H1 (cell line): ENCODE results near the gene SMIM23. TPM values are rescaled to one million over a fixed set of nuclear protein-coding genes. Genes with fewer than 3 reads are reported as not detected.

Source experiments
- CTCF ChIA-PET: fragments of 300-600 bp; sonication (Branson Sonifier 250); formaldehyde crosslinking; loops from one replicate; lab custom pipeline; 2021; ENCODE audit not compliant: partially characterized antibody; lab: Charles Lee
- POLR2A ChIA-PET: fragments of 300-600 bp; sonication (Branson Sonifier 250); formaldehyde crosslinking; loops from one replicate; lab custom pipeline; 2021; ENCODE audit warnings: inconsistent platforms; ENCODE audit not compliant: partially characterized antibody; lab: Charles Lee
- DNase-seq, 2 experiments: peaks; one replicate each; pipeline versions ENCODE4 v3.0.0 to v3.0.0-alpha.2; 2010 to 2022; ENCODE audit warnings: low spot score in 2 of 2, low read depth in 1 of 2, mixed read lengths in 1 of 2
- FAIRE-seq: peaks from 2 replicates; lab custom pipeline; 2011; peaks lifted over from hg19 to GRCh38; lab: Jason Lieb, UNC
- H2AFZ ChIP-seq: 2 replicates; pipeline ENCODE4 v1.8.1; 2012; ENCODE audit warnings: low read length, inconsistent platforms
- H2AK5ac ChIP-seq: 2 replicates; pipeline ENCODE4 v1.6.1; 2013; ENCODE audit warnings: low read depth, low read length
- H2BK120ac ChIP-seq: replicated peaks from 2 replicates; pipeline ENCODE3; 2013; ENCODE audit warnings: low read depth, low read length, inconsistent platforms
- H2BK12ac ChIP-seq: 2 replicates; pipeline ENCODE4 v1.6.1; 2013; ENCODE audit warnings: low read depth, low read length
- H2BK15ac ChIP-seq: 2 replicates; pipeline ENCODE4 v1.6.1; 2013; ENCODE audit warnings: low read length
- H2BK20ac ChIP-seq: 2 replicates; pipeline ENCODE4 v1.6.1; 2013; ENCODE audit warnings: low read length
- H2BK5ac ChIP-seq: 2 replicates; pipeline ENCODE4 v1.6.1; 2013; ENCODE audit warnings: low read depth, low read length
- H3K14ac ChIP-seq: 2 replicates; pipeline ENCODE4 v1.6.1; 2013; ENCODE audit warnings: inconsistent platforms; ENCODE audit not compliant: insufficient read length
- H3K18ac ChIP-seq: 2 replicates; pipeline ENCODE4 v1.6.1; 2013; ENCODE audit warnings: low read length; ENCODE audit errors: extremely low read depth
- H3K23ac ChIP-seq: 2 replicates; pipeline ENCODE4 v1.6.1; 2013; ENCODE audit warnings: inconsistent platforms; ENCODE audit not compliant: insufficient read length
- H3K23me2 ChIP-seq: 2 replicates; pipeline ENCODE4 v1.6.1; 2013; ENCODE audit warnings: low read depth, low read length
- H3K27ac ChIP-seq: 2 replicates; pipeline ENCODE4 v1.6.1; 2011; ENCODE audit warnings: low read depth, low read length, inconsistent platforms
- H3K27me3 ChIP-seq, 4 experiments: replicated peaks in 1 of 4; 1 replicate in 1 of 4; 2 replicates in 3 of 4; pipeline versions ENCODE4 v1.6.1 to v1.8.1; 2011 to 2013; ENCODE audit warnings: low read length in 3 of 4, mild to moderate bottlenecking in 3 of 4, inconsistent platforms in 2 of 4, mixed read lengths in 2 of 4, moderate library complexity in 1 of 4; ENCODE audit not compliant: control insufficient read depth in 3 of 4, insufficient read depth in 3 of 4; ENCODE audit errors: extremely low read depth in 1 of 4
- H3K36me3 ChIP-seq, 4 experiments: 2 replicates each; pipeline versions ENCODE4 v1.6.1 to v1.8.1; 2011 to 2013; ENCODE audit warnings: mild to moderate bottlenecking in 4 of 4, low read length in 3 of 4, moderate library complexity in 2 of 4, control low read depth in 1 of 4, inconsistent platforms in 1 of 4; ENCODE audit not compliant: insufficient read depth in 4 of 4, control insufficient read depth in 2 of 4
- H3K4ac ChIP-seq: replicated peaks from 2 replicates; pipeline ENCODE3; 2013; ENCODE audit warnings: low read length, low read depth, mixed read lengths, inconsistent platforms; ENCODE audit not compliant: insufficient read length
- H3K4me1 ChIP-seq, 4 experiments: replicated peaks in 1 of 4; 1 replicate in 1 of 4; 2 replicates in 3 of 4; pipeline versions ENCODE4 v1.6.1 to v1.8.1; 2011 to 2013; ENCODE audit warnings: low read length in 3 of 4, inconsistent platforms in 2 of 4, mixed read lengths in 1 of 4; ENCODE audit not compliant: insufficient read depth in 4 of 4, control insufficient read depth in 3 of 4
- H3K4me2 ChIP-seq, 2 experiments: 2 replicates each; pipeline versions ENCODE4 v1.6.1 to v1.8.1; 2011 to 2013; ENCODE audit warnings: low read depth in 2 of 2, low read length in 2 of 2, control low read depth in 1 of 2, inconsistent platforms in 1 of 2, mild to moderate bottlenecking in 1 of 2; ENCODE audit not compliant: insufficient read depth in 1 of 2
- H3K4me3 ChIP-seq, 4 experiments: fragments of 200-600, 300-600 bp in 1 of 4; sonication (generic), shearing (Covaris generic), sonication (Bioruptor Twin) in 1 of 4; 2 replicates each; pipeline versions ENCODE4 v1.5.1 to v1.8.1; 2011 to 2016; ENCODE audit warnings: low read length in 4 of 4, low read depth in 3 of 4, control low read depth in 2 of 4, inconsistent platforms in 2 of 4, mild to moderate bottlenecking in 2 of 4, mixed read lengths in 1 of 4, moderate library complexity in 1 of 4; ENCODE audit not compliant: insufficient read depth in 2 of 4; ENCODE audit errors: extremely low read depth in 1 of 4
- H3K56ac ChIP-seq: replicated peaks from 2 replicates; pipeline ENCODE3; 2013; ENCODE audit warnings: low read depth, mild to moderate bottlenecking, mixed read lengths, low read length, inconsistent platforms; ENCODE audit not compliant: insufficient read length
- H3K79me1 ChIP-seq: 2 replicates; pipeline ENCODE4 v1.6.1; 2013; ENCODE audit warnings: low read depth, low read length, control low read depth
- H3K79me2 ChIP-seq, 2 experiments: 2 replicates each; pipeline versions ENCODE4 v1.6.1 to v1.8.1; 2012 to 2013; ENCODE audit warnings: low read length in 2 of 2, mild to moderate bottlenecking in 2 of 2, inconsistent platforms in 1 of 2; ENCODE audit not compliant: insufficient read depth in 2 of 2, control insufficient read depth in 1 of 2
- H3K9ac ChIP-seq, 4 experiments: replicated peaks in 1 of 4; 1 replicate in 1 of 4; 2 replicates in 3 of 4; pipeline versions ENCODE4 v1.6.1 to v1.8.1; 2011 to 2013; ENCODE audit warnings: low read depth in 3 of 4, low read length in 3 of 4, control low read depth in 2 of 4, mild to moderate bottlenecking in 2 of 4, moderate library complexity in 2 of 4, inconsistent platforms in 1 of 4; ENCODE audit errors: extremely low read depth in 1 of 4
- H3K9me3 ChIP-seq, 2 experiments: 2 replicates each; pipeline versions ENCODE4 v1.6.1 to v1.8.1; 2012 to 2013; ENCODE audit warnings: mild to moderate bottlenecking in 2 of 2, moderate library complexity in 2 of 2, control low read depth in 1 of 2, inconsistent platforms in 1 of 2, low read depth in 1 of 2, low read length in 1 of 2, mixed read lengths in 1 of 2; ENCODE audit not compliant: insufficient read depth in 2 of 2
- H4K20me1 ChIP-seq, 2 experiments: replicated peaks in 1 of 2; 2 replicates each; pipeline versions ENCODE3 to v1.8.1; 2011 to 2013; ENCODE audit warnings: inconsistent platforms in 2 of 2, low read length in 2 of 2, mild to moderate bottlenecking in 1 of 2; ENCODE audit not compliant: insufficient read depth in 2 of 2, control insufficient read depth in 1 of 2
- H4K5ac ChIP-seq: 2 replicates; pipeline ENCODE4 v1.6.1; 2013; ENCODE audit warnings: low read length, low read depth, mixed read lengths, inconsistent platforms; ENCODE audit not compliant: insufficient read length
- H4K8ac ChIP-seq: 2 replicates; pipeline ENCODE4 v1.8.0; 2013; ENCODE audit warnings: mild to moderate bottlenecking, moderate library complexity, low read length, inconsistent platforms; ENCODE audit not compliant: insufficient read depth; ENCODE audit errors: extremely low read depth
- H4K91ac ChIP-seq: replicated peaks from 2 replicates; pipeline ENCODE3; 2013; ENCODE audit warnings: low read length, mixed read lengths, inconsistent platforms; ENCODE audit not compliant: insufficient read length
- SIX5 ChIP-seq: IDR thresholded peaks from 2 replicates; pipeline ENCODE4 v1.6.1; 2011; ENCODE audit warnings: mild to moderate bottlenecking, low read depth, low read length
- WGBS, 2 experiments: shearing (Covaris generic) in 1 of 2; methylation state at CpG; one replicate each; pipeline versions ENCODE4 v1.1.6 to v1.1.7; 2013 to 2015; ENCODE audit warnings: low lambda C conversion rate in 2 of 2, mixed read lengths in 2 of 2, inconsistent platforms in 1 of 2, low coverage in 1 of 2, missing lambda C conversion rate in 1 of 2; ENCODE audit not compliant: insufficient replicate concordance in 2 of 2, insufficient coverage in 1 of 2, insufficient read length in 1 of 2; ENCODE audit errors: extremely low coverage in 1 of 2, missing lambda C conversion rate in 1 of 2; 5-methylcytosine and 5-hydroxymethylcytosine counted together
- polyA plus RNA-seq, 7 experiments: library from polyadenylated mRNA; depleted of rRNA in 3 of 7; stranded (reverse) in 5 of 7; unstranded in 2 of 7; fragments of >200 nt in 5 of 7; fragments of 200-250 nt in 2 of 7; gene quantifications; 1 replicate in 5 of 7; 2 replicates in 1 of 7; 4 replicates in 1 of 7; pipeline versions ENCODE4 v1.2.1 to v1.2.3, GENCODE V29; 2011 to 2013; ENCODE audit warnings: missing spikeins in 2 of 7, mixed read lengths in 2 of 7
- total RNA-seq: library from RNA; stranded (reverse); fragmentation: NEBNext Ultra II Directional; extraction: Animal tissue kit (Norgen Biotek cat#: 25700); gene quantifications from 2 replicates; pipeline ENCODE4 v1.2.1, GENCODE V29; 2021

The SMIM23 gene
- total and polyA plus RNA-seq, 2 of the 8 experiments (the other 6 are each of a cell fraction or from before 2014, with no cell fraction given), result not detected

DNA sequence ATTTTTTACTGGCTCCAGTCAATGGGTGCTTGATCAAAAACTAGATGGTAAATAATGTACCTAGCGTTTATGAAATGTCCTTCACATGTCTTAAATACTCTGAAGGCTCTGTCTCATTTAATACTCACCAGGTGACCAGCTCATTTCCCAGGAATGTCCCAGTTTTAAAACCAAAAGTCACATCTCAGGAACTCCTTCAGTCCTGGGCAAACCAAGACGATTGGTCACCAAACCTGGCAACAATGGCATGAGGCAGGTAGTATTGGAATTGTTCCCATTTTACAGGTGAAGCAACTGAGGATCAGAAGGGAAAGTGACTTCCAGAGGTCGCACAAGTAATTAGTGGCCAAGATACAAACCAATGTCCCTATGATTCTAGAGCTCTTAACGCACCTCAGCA lies 27.7 kb downstream of the SMIM23 start:
- no peak for TF ChIP-seq SIX5
- Histone ChIP-seq H2BK120ac (no peak overlapping the region), H4K5ac (no peak overlapping the region), H2AFZ (no peak overlapping the region), H3K79me2 (no peaks in the 10 kb centered on the region), H2BK12ac (no peak overlapping the region), H4K20me1 (no peaks in the 10 kb centered on the region), H2BK15ac (no peak overlapping the region), H3K4ac (no peak overlapping the region), H3K9me3 (no peaks in the 10 kb centered on the region; a peak in 1 of 4 replicates), H3K23me2 (no peaks in the 10 kb centered on the region), H3K27me3 (peaks cover 0 to 3% (median 0%) of the 10 kb centered on the region in 4 experiments; a peak in 2 of 7 replicates), H3K14ac (no peak overlapping the region), H3K36me3 (no peaks in the 10 kb centered on the region), H3K4me3 (no peak overlapping the region), H3K27ac (no peak overlapping the region), H3K18ac (no peak overlapping the region), H4K8ac (no peak overlapping the region), H2BK5ac (no peak overlapping the region), H3K56ac (no peak overlapping the region), H3K4me1 (no peaks in the 10 kb centered on the region), H3K4me2 (no peak overlapping the region), H2AK5ac (no peak overlapping the region), H3K23ac (no peak overlapping the region), H3K9ac (no peak overlapping the region), H2BK20ac (no peak overlapping the region), H3K79me1 (no peaks in the 10 kb centered on the region), H4K91ac (no peak overlapping the region)
- DNase-seq (no peak), FAIRE-seq (no peak)
- CTCF ChIA-PET, result no interaction called here
- POLR2A ChIA-PET, result no interaction called here
- 84% methylated on average over 4 of the region's 4 CpGs; no CpG with 5 or more reads in 1 of the 2 experiments for WGBS, 2 experiments
